Sigmoid colon (tissue), 7 donors: ENCODE data around the gene TUBA8. TPM values are rescaled to one million over a fixed set of nuclear protein-coding genes. Genes with fewer than 3 reads are reported as not detected.
A peak's percentile ranks its signal among the peaks of the same experiment; 100 is the strongest.

Source experiments
- DNase-seq: peaks from one replicate; pipeline ENCODE4 v3.0.0-alpha.2; 2019
- H3K27ac ChIP-seq, 4 donors: fragments of 200-600 bp; sonication (generic); one replicate each; pipeline ENCODE4 v1.5.1; 2016 to 2019; ENCODE audit warnings: mild to moderate bottlenecking in 1 of 4
- H3K27me3 ChIP-seq, 3 donors: fragments of 200-600 bp; sonication (generic); one replicate each; pipeline ENCODE4 v1.5.1; 2019; ENCODE audit warnings: mild to moderate bottlenecking in 1 of 3
- H3K36me3 ChIP-seq, 4 donors: fragments of 200-600 bp; sonication (generic); one replicate each; pipeline ENCODE4 v1.5.1; 2016 to 2019
- H3K4me1 ChIP-seq, 4 donors: fragments of 200-600 bp; sonication (generic); one replicate each; pipeline ENCODE4 v1.5.1; 2017 to 2019
- H3K4me3 ChIP-seq, 4 donors: fragments of 200-600 bp; sonication (generic); one replicate each; pipeline ENCODE4 v1.5.1; 2017 to 2019; ENCODE audit warnings: mild to moderate bottlenecking in 2 of 4, moderate library complexity in 1 of 4
- H3K9me3 ChIP-seq, 4 donors: fragments of 200-600 bp in 3 of 4; sonication (generic) in 3 of 4; one replicate each; pipeline versions ENCODE4 v1.5.1 to v1.6.1; 2013 to 2019
- EP300 ChIP-seq, 4 donors: sonication (generic); formaldehyde crosslinking; IDR thresholded peaks; one replicate each; pipeline ENCODE4 v1.6.1; 2017; ENCODE audit warnings: antibody characterized with exemption in 4 of 4
- POLR2A ChIP-seq, 2 donors: fragments of 450-650 bp; IDR thresholded peaks; one replicate each; pipeline ENCODE4 v1.6.1; 2016; ENCODE audit warnings: antibody characterized with exemption in 2 of 2, mild to moderate bottlenecking in 2 of 2, moderate library complexity in 2 of 2
- POLR2AphosphoS5 ChIP-seq, 4 donors: sonication (generic); formaldehyde crosslinking; IDR thresholded peaks; one replicate each; pipeline ENCODE4 v1.6.1; 2017; ENCODE audit warnings: antibody characterized with exemption in 4 of 4
- WGBS, 2 donors: extraction: QIAGEN DNeasy Blood & Tissue Kit; methylation state at CpG; one replicate each; pipeline ENCODE4 v1.1.7; 2013; 5-methylcytosine and 5-hydroxymethylcytosine counted together
- intact Hi-C: fragments of 100-400 bp; cut with DNase I; formaldehyde crosslinking; loops from one replicate; pipeline ENCODE4 v1.15.1; 2023
- polyA plus RNA-seq, 3 donors: library from polyadenylated mRNA; stranded (reverse); fragments of 200-250 nt; gene quantifications; one replicate each; pipeline ENCODE4 v1.2.3, GENCODE V29; 2013
- total RNA-seq, 4 donors: library from RNA; depleted of rRNA; stranded (reverse); fragments of >200 nt; gene quantifications; one replicate each; pipeline ENCODE4 v1.1.0, GENCODE V29; 2016
- TF ChIP-seq, protein P1 (sequence below), 4 experiments: fragments of 450-650 bp in 3 of 4; fragments of 200-600 bp in 1 of 4; IDR thresholded peaks; one replicate each; pipeline ENCODE4 v1.5.1; 2016 to 2019; ENCODE audit warnings: antibody characterized with exemption in 4 of 4, mild to moderate bottlenecking in 3 of 4, moderate library complexity in 2 of 4
- donor health status: healthy with polysubstance abuse.
- donor health status: Bipolar disorder and iron deficiency.
- donor health status: healthy.

Gene TUBA8
- total and polyA plus RNA-seq, 7 donors: 0.81 to 3.3 (median 1.1) TPM

DNA sequence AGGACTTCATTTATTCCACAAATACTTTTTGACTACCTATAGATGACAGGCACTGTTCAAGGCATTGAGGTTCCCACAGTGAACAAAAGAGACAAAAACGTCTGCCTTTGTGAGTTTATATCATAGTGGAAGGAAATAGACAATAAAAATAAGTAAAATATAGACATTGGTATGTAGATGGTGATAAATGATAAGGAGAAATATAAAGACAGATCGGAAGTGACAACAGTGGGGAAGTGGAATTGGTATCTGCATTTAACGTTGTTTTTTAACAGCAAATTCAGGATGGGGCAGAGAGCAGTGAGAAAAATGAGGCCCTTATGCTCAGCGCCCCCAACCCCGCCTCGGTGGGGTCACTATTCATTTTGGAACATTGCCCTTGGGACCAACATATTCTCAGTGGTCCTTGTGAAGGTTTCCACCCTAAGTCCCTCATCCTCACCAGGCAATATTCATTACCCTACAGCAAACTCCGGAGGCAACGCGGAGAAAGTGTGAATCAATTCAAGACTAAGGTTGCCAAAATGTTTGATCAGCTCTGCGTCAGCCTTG lies 33.4 kb upstream of the TUBA8 start:
- 2 to 3% methylated on average over 10 of the region's 10 CpGs for WGBS, 2 donors

DNA sequence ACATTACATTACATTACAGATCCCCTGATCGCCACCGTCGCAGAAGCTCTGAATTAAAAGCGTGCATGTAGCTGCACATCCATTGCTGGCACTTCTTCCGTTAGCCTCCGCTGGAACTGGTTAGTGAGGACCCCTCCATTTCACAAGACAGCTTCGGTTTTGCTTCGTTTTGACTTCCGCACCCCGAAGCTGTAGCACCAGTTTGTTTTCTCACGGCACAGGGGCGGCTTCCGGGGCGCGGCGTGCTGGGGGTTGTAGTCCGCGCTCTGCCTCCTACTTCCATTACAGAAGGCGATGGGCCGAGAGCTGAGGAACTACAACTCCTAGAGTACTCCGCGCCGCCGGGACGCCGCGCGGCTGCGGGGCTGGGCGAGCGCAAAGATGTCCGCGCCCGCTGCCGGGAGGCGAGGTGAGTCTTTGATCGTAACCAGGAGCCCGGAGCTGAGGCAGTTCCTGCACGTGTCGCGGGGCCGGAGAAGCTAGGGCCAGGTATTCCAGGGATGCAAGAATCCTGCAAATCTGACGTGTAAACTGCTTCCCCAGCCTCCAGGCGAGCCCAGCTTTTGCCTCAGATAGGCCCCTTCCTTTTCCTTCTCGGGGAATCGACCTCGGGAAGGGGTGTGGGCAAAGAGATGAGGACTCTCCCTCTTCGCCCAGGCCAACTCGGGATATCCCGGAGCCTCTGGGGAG lies 32.8 kb upstream of the TUBA8 start, which contains the start of gene PEX26:
Gene PEX26 (plus strand): TSS at position 352 of the 690 bp plus-strand sequence. CDS start 387 bp downstream, outside the sequence.
- peak; percentile 97 for DNase-seq
- TF ChIP-seq EP300 (IDR thresholded peaks at IDR 0.05): no peak
- peak; percentile 50 to 89 (median 78) for TF ChIP-seq POLR2AphosphoS5 (IDR thresholded peaks at IDR 0.05)
- TF ChIP-seq, protein P1, sequence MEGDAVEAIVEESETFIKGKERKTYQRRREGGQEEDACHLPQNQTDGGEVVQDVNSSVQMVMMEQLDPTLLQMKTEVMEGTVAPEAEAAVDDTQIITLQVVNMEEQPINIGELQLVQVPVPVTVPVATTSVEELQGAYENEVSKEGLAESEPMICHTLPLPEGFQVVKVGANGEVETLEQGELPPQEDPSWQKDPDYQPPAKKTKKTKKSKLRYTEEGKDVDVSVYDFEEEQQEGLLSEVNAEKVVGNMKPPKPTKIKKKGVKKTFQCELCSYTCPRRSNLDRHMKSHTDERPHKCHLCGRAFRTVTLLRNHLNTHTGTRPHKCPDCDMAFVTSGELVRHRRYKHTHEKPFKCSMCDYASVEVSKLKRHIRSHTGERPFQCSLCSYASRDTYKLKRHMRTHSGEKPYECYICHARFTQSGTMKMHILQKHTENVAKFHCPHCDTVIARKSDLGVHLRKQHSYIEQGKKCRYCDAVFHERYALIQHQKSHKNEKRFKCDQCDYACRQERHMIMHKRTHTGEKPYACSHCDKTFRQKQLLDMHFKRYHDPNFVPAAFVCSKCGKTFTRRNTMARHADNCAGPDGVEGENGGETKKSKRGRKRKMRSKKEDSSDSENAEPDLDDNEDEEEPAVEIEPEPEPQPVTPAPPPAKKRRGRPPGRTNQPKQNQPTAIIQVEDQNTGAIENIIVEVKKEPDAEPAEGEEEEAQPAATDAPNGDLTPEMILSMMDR (IDR thresholded peaks at IDR 0.05): no peak
- peak; percentile 15 to 35 for TF ChIP-seq POLR2A (IDR thresholded peaks at IDR 0.05)
- Histone ChIP-seq H3K9me3 (no peaks in the 10 kb centered on the region), H3K27ac (peak within 1 kb of the TSS; percentile 80 to 86 (median 83)), H3K36me3 (peaks cover 0 to 36% (median 8%) of the 10 kb centered on the region in 4 donors), H3K4me1 (peaks cover 0 to 39% (median 38%) of the 10 kb centered on the region in 4 donors), H3K4me3 (peak within 1 kb of the TSS; percentile 62 to 96 (median 88)), H3K27me3 (no peaks in the 10 kb centered on the region)
- WGBS, 2 donors: 0 to 1% methylated on average over 50 of the region's 50 CpGs
- intact Hi-C loops: loop anchor here (5.0 to 10.0 kb wide), 7 partner anchors 75 to 510 kb away; partner anchors contain the start of genes ATP6V1E1 and USP18

More for the DNA sequence above, 33.4 kb upstream of the TUBA8 start:
- TF ChIP-seq EP300 (IDR thresholded peaks at IDR 0.05) (no peak), POLR2AphosphoS5 (IDR thresholded peaks at IDR 0.05) (no peak), POLR2A (IDR thresholded peaks at IDR 0.05) (no peak)
- TF ChIP-seq, protein P1 (IDR thresholded peaks at IDR 0.05): no peak
- no peaks in the 10 kb centered on the region for H3K27me3 ChIP-seq
- intact Hi-C loops: loop anchor here (5.0 to 10.0 kb wide), 7 partner anchors 75 to 510 kb away; partner anchors contain the start of genes ATP6V1E1 and USP18
- peak overlapping the region; percentile 80 to 86 (median 83) for H3K27ac ChIP-seq
- peak overlapping the region; percentile 62 to 96 (median 88) for H3K4me3 ChIP-seq
- H3K9me3 ChIP-seq: no peaks in the 10 kb centered on the region
- H3K36me3 ChIP-seq: peaks cover 0 to 30% (median 8%) of the 10 kb centered on the region in 4 donors
- DNase-seq: no peak
- H3K4me1 ChIP-seq: peaks cover 0 to 39% (median 38%) of the 10 kb centered on the region in 4 donors

DNA sequence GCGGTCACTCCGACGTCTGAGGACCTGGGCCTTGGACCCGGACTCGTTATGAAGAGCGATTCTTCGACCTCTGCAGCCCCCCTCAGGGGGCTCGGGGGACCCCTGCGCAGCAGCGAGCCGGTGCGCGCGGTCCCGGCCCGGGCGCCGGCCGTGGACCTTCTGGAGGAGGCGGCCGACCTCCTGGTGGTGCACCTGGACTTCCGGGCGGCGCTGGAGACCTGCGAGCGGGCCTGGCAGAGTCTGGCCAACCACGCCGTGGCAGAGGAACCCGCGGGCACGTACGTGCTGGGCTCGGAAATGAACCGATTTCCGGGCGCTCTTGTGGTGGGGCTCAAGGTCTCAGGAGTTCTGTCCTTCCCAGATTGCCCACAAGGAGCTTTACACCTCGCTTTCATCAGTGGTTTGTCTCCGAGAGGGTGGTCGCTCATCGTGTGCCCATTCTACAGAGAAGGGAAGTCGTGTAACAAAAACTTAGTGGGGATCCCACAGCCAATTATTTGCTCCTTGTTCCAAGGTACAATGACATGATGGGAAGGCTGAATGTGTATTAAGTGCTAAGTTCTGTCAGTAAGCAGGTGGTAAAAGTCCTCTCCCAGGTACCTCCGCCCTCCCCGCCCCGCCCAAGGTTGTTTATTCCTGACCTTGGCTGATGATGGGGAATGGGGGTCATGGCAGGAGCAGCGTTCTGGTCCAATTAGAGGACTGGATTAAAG lies 32.1 kb upstream of the TUBA8 start:
- WGBS, 2 donors: 2 to 8% methylated on average over 45 of the region's 45 CpGs
- intact Hi-C loops: loop anchor here (5.0 to 10.0 kb wide), 7 partner anchors 74 to 511 kb away; partner anchors contain the start of genes ATP6V1E1 and USP18
- no peak for DNase-seq
- H3K9me3 ChIP-seq: no peaks in the 10 kb centered on the region
- H3K27ac ChIP-seq: peak overlapping the region; percentile 80 to 86 (median 83)
- TF ChIP-seq POLR2A (IDR thresholded peaks at IDR 0.05) (no peak), POLR2AphosphoS5 (IDR thresholded peaks at IDR 0.05) (no peak), EP300 (IDR thresholded peaks at IDR 0.05) (no peak)
- TF ChIP-seq, protein P1 (IDR thresholded peaks at IDR 0.05): no peak
- peak overlapping the region; percentile 62 to 96 (median 88) for H3K4me3 ChIP-seq
- H3K4me1 ChIP-seq: peaks cover 0 to 39% (median 38%) of the 10 kb centered on the region in 4 donors
- H3K36me3 ChIP-seq: peaks cover 6 to 43% (median 12%) of the 10 kb centered on the region in 4 donors
- no peaks in the 10 kb centered on the region for H3K27me3 ChIP-seq

DNA sequence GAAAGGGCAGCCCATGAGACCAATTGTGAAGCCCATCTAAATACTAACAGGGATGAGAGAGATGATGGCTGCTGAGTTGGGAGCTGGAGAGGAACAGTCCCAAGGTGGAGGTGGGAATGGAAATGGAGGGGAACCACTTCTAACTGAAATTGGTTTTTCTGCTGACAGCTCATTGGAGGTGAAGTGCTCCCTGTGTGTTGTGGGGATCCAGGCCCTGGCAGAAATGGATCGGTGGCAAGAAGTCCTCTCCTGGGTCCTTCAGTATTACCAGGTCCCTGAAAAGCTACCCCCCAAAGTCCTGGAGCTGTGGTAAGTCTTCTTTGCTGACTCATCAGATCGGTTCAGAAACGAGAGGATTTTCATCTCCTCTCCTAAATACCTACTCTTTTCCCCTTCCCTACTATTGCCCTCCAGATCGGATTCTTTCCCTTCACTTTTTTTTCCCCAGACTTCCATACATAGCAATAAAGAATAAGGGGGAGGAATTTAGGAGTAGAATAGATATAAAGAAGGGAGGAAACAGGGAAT lies 30.8 kb upstream of the TUBA8 start:
- Histone ChIP-seq H3K36me3 (peaks cover 9 to 56% (median 19%) of the 10 kb centered on the region in 4 donors), H3K9me3 (no peaks in the 10 kb centered on the region), H3K27me3 (no peaks in the 10 kb centered on the region), H3K4me3 (no peak overlapping the region), H3K4me1 (peaks cover 0 to 39% (median 38%) of the 10 kb centered on the region in 4 donors), H3K27ac (no peak overlapping the region)
- intact Hi-C loops: loop anchor here (5.0 to 10.0 kb wide), 7 partner anchors 73 to 512 kb away; partner anchors contain the start of genes ATP6V1E1 and USP18
- 76% methylated on average over 4 of the region's 4 CpGs for WGBS, 2 donors
- TF ChIP-seq EP300 (IDR thresholded peaks at IDR 0.05): no peak
- TF ChIP-seq POLR2A (IDR thresholded peaks at IDR 0.05): no peak
- TF ChIP-seq, protein P1 (IDR thresholded peaks at IDR 0.05): no peak
- no peak for TF ChIP-seq POLR2AphosphoS5 (IDR thresholded peaks at IDR 0.05)
- DNase-seq: no peak
